IPS-15b (cell line): Measurements from ENCODE around the gene XNDC1N.
"Not testable (repeated sequence)": the region's sequence is repeated elsewhere in the genome, so short reads cannot be mapped to it uniquely, and the experiment has no call there.

ENCODE experiments used
- H3K27me3 ChIP-seq: one replicate; pipeline ENCODE4 v1.6.1; 2013; ENCODE audit warnings: low read length; ENCODE audit not compliant: control insufficient read depth, insufficient read depth
- H3K36me3 ChIP-seq: one replicate; pipeline ENCODE4 v1.6.1; 2013; ENCODE audit warnings: low read length; ENCODE audit not compliant: control insufficient read depth, insufficient read depth
- H3K4me1 ChIP-seq: one replicate; pipeline ENCODE4 v1.6.1; 2013; ENCODE audit warnings: mild to moderate bottlenecking, low read length; ENCODE audit not compliant: control insufficient read depth, insufficient read depth
- H3K4me3 ChIP-seq: one replicate; pipeline ENCODE4 v1.5.1; 2013; ENCODE audit warnings: low read depth, low read length
- H3K9ac ChIP-seq: one replicate; pipeline ENCODE4 v1.6.1; 2013; ENCODE audit warnings: low read depth, mild to moderate bottlenecking, low read length
- H3K9me3 ChIP-seq: one replicate; pipeline ENCODE4 v1.6.1; 2013; ENCODE audit warnings: mild to moderate bottlenecking, low read length; ENCODE audit not compliant: control insufficient read depth, insufficient read depth

Gene XNDC1N

DNA sequence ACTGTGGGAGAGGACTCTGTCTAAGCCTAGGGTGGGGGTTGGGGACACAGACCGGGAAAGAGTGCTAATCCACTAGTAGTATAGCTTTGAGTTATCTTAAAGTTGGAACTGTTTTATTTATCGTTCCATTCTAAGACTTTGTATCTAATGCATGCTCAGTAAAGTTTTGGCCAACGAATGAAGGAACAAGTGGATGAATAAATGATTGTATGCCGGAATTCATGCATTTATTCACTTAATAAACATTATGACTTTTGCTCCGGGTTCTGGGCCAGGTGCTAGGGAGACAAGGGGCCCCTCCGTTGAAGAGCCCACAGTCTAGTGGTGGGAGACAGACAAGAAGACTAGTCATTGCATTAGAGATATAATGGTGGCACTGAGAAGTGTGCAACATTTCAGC lies 1.1 kb upstream of the XNDC1N start:
- Histone ChIP-seq H3K9me3 (no peaks in the 10 kb centered on the region), H3K4me3 (peak overlapping the region; percentile 97), H3K4me1 (peaks cover 3% of the 10 kb centered on the region), H3K36me3 (no peaks in the 10 kb centered on the region), H3K9ac (peak overlapping the region; percentile 88), H3K27me3 (no peaks in the 10 kb centered on the region)

DNA sequence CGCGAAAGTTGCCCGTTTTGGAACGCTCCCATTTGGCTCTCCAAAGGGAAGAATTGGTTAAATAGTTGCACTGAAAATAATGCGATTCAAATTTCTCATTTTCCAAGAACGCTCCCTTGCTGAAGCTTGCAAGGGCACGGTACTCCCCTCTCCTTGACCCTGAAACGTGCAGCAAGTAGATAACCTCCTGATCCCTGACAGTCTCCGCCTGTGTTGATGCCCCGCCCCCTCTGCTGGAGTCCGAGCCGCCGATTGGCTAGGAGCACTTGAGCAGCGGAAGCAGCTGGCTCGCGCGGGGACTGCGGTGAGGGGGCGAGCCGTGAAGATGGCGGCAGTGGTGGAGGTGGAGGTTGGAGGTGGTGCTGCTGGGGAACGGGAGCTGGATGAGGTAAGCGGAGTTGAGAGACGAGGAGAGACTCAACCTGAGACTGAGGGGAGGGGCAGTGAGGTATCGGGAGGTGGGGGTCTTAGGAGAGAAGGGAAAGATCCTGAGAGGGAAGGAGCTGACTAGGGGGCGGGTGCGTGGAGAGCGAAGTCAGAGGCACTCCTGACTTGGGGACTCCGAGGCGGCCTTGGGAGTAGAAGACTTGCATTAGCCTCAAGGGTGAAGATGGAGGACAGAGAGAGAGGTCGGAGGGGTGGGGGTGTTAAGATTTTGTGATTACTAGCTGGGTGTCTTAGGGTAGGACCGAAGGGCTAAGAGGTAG lies 496 bp upstream of the XNDC1N start, which contains the start of gene RNF121:
Gene RNF121 (plus strand): TSS at position 310 of the 707 bp plus-strand sequence. CDS start 16 bp downstream, at position 326.
- peak within 1 kb of the TSS; percentile 100 for H3K9ac ChIP-seq
- peaks cover 3% of the 10 kb centered on the region for H3K4me1 ChIP-seq
- peak within 1 kb of the TSS; percentile 97 for H3K4me3 ChIP-seq
- H3K27me3 ChIP-seq: no peaks in the 10 kb centered on the region
- no peaks in the 10 kb centered on the region for H3K9me3 ChIP-seq
- no peaks in the 10 kb centered on the region for H3K36me3 ChIP-seq

DNA sequence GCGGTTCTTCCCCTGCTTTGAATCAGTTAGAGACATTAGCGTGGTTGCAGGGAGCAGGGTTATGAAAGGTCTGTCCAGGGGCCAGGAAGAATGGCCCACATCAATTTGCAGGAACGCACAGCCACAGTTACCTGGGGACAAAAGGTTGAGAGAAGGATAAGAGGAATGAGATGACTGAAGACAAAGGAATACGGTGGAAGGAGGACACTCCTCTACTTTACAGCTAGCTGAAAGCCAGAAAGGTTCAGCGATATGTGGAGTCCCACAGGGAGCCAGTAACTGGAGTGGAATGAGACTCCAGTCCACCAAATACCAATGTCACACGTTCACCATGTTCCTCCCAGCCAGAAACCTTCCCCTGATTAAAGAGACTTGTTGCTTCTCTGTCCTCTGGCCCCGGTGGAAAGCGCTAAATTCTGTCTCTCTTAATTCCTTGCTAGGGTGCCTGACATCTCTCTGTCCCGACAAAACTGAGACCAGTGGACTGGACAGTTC lies 10.7 kb downstream of the XNDC1N start:
- no peaks in the 10 kb centered on the region for H3K9me3 ChIP-seq
- H3K4me3 ChIP-seq: no peak overlapping the region
- H3K9ac ChIP-seq: no peak overlapping the region
- no peaks in the 10 kb centered on the region for H3K4me1 ChIP-seq
- no peaks in the 10 kb centered on the region for H3K27me3 ChIP-seq
- H3K36me3 ChIP-seq: peaks cover 13% of the 10 kb centered on the region

DNA sequence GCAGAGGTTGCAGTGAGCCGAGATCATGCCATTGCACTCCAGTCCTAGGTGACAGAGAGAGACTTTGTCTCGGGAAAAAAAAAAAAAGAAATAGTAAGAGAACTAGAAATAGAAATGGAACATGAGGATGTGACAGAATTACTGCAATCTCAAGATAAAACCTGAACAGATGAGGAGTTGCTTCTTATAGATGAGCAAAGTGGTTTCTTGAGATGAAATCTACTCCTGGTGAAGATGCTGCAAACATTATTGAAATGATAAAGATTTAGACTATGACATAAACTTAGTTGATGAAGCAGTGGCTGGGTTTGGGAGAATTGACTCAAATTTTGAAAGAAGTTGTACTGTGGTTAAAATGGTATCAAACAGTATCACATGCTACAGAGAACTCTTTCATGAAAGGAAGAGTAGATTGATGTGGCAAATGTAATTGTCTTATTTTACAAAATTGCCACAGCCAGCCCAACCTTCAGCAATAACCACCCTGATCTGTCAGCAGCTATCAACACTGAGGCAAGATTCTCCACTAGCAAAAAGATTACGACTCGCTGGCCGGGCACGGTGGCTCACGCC lies 13.7 kb downstream of the XNDC1N start:
- H3K9me3 ChIP-seq: no peaks in the 10 kb centered on the region
- no peaks in the 10 kb centered on the region for H3K27me3 ChIP-seq
- H3K36me3 ChIP-seq: peaks cover 10% of the 10 kb centered on the region
- no peaks in the 10 kb centered on the region for H3K4me1 ChIP-seq
- H3K4me3 ChIP-seq: no peak overlapping the region
- no peak overlapping the region for H3K9ac ChIP-seq

DNA sequence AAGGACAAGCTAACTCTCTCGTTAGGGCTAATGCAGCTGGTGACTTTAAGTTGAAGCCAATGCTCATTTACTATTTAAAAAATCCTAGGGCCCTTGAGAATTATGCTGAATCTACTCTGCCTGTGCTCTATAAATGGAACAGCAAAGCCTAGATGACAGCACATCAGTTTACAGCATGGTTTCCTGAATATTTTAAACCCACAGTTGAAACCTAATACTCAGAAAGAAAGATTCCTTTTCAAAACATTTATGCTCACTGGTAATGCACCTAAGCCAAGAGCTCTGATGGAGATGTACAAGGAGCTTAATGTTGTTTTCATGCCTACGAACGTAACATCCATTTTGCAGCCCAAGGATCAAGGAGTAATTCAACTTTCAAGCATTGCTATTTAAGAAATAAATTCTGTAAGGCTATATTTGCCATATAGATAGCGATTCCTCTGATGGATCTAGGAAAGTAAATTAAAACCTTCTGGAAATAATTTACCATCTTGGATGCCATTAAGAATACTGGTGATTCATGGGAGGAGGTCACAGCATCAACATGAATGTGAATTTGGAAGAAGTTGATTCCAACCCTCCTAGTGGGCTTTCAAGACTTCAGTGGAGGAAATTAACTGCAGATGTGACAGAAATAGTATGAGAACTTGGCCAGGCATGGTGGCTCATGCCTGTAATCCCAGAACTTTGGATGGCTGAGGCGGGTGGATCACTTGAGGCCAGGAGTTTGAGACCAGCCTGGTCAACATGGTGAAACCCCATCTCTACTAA lies 14.5 kb downstream of the XNDC1N start:
- Histone ChIP-seq H3K9me3 (no peaks in the 10 kb centered on the region), H3K9ac (no peak overlapping the region), H3K4me3 (no peak overlapping the region), H3K4me1 (no peaks in the 10 kb centered on the region), H3K36me3 (peaks cover 10% of the 10 kb centered on the region), H3K27me3 (no peaks in the 10 kb centered on the region)

DNA sequence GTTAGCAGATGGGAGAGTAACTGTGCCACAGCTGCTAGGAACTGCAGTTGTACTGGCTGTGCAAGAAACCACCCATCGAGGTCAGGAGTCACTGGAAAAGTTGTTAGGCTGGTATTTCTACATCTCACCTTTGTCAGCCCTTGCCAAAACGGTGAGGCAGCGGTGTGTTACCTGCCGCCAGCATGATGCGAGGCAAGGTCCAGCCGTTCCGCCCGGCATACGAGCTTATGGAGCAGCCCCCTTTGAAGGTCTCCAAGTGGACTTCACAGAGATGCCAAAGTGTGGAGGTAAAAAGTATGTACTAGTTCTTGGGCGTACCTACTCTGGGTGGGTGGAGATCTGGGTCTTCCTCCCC lies 16.4 kb downstream of the XNDC1N start:
- H3K4me3 ChIP-seq, H3K36me3 ChIP-seq, H3K9ac ChIP-seq, H3K4me1 ChIP-seq, H3K9me3 ChIP-seq, H3K27me3 ChIP-seq: not testable (repeated sequence)

DNA sequence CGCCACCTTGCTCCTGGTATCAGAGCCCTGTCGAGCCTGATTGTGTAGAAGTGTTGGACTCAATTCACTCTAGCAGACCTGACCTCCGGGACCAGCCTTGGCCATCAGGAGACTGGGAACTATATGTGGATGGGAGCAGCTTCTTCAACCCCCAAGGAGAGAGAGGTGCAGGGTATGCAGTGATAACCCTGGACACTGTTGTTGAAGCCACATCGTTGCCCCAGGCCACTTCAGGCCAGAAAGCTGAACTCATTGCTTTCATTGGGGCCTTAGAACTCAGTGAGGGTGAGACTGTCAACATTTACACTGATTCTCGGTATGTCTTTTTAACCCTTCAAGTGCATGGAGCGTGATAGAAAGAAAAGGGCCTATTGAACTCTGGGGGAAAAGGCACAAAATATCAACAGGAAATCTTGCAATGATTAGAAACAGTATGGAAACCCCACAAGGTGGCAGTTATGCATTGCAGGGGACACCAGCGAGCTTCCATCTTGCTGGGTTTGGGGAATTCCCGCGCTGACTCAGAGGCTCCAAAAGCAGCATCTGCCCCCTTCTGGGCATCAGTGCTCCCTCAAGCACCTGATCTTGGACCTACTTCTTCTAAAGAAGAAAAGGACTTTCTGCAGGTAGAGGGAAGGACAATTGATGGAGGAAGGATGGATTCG lies 16.9 kb downstream of the XNDC1N start:
- H3K4me3 ChIP-seq, H3K4me1 ChIP-seq, H3K9ac ChIP-seq, H3K9me3 ChIP-seq, H3K27me3 ChIP-seq, H3K36me3 ChIP-seq: not testable (repeated sequence)

DNA sequence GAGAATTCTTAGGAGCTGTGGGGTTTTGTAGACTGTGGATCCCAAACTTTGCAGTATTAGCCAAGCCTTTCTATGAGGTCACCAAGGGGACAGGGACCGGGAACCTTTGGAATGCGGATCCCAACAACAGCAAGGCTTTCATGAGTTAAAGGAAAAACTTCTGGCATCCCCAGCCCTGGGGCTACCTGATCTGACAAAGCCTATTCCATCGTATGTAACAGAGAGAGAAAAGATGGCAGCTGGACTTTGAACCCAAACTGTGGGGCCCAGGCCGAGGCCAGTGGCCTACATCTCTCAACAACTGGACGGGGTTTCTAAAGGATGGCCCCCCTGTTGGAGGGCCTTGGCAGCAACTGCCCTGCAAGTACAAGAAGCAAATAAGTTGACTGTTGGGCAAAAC lies 17.6 kb downstream of the XNDC1N start:
- H3K4me1 ChIP-seq, H3K4me3 ChIP-seq, H3K36me3 ChIP-seq: not testable (repeated sequence)

DNA sequence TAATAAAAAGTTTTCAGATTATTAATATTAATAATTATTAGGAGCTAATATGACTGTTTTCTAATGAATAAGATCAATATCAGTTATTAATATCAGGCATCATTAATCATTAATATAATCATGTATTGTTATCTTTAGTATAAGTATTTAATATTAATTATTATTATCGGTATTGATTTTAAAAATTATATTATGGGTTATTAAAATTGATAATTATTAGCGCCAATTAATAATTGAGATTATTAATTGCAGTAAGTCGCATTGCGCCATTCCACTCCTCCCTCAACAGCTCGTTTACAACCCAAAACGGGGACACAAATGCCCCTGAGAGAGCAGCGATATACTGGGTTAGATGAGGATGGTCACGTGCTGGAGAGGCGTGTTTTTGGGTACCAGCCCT lies 20.2 kb downstream of the XNDC1N start:
- Histone ChIP-seq H3K27me3 (no peaks in the 10 kb centered on the region), H3K36me3 (no peaks in the 10 kb centered on the region), H3K4me1 (no peaks in the 10 kb centered on the region), H3K4me3 (no peak overlapping the region), H3K9ac (no peak overlapping the region), H3K9me3 (no peaks in the 10 kb centered on the region)

More for the DNA sequence above, 17.6 kb downstream of the XNDC1N start:
- H3K9ac ChIP-seq, H3K9me3 ChIP-seq, H3K27me3 ChIP-seq: not testable (repeated sequence)

DNA sequence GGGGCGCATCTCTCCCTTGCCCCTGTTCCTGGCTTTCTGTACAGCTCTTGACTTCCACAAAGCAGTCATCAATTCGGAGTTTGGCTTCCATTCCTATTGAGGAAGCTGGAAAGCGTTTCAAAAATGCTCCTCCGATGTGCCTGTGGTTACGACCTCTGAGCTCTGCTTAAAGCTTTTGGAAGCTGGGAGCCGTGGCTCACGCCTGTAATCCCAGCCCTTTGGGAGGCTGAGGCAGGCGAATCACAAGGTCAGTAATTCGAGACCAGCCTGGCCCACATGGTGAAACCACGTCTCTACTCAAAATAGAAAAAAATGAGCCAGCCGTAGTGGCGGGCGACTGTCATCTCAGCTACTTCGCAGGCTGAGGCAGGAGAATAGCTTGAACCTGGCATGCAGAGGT lies 27.3 kb downstream of the XNDC1N start:
- H3K27me3 ChIP-seq, H3K4me1 ChIP-seq, H3K9me3 ChIP-seq, H3K36me3 ChIP-seq, H3K4me3 ChIP-seq, H3K9ac ChIP-seq: not testable (repeated sequence)

DNA sequence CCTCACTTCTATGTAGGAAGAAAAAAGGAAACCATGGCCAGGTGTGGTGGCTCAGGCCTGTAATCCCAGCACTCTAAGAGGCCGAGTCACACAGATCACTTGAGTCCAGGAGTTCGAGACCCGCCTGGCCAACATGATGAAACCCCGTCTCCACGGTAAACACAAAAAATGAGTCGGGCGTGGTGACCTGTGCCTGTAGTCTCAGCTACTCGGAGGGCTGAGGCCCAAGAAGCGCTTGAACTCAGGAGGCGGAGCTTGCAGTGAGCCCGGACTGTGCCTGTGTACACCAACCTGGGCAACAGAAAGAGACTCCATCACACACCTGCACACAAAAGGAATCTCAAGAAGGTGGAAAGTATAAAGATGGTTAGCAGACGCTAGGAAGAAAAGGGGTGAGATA lies 32.4 kb downstream of the XNDC1N start:
- no peaks in the 10 kb centered on the region for H3K36me3 ChIP-seq
- H3K9me3 ChIP-seq: no peaks in the 10 kb centered on the region
- no peaks in the 10 kb centered on the region for H3K27me3 ChIP-seq
- H3K4me3 ChIP-seq: no peak overlapping the region
- H3K4me1 ChIP-seq: no peaks in the 10 kb centered on the region
- H3K9ac ChIP-seq: no peak overlapping the region
